ENCODE results near the gene HDAC11. TPM values are rescaled to one million over a fixed set of nuclear protein-coding genes. Genes with fewer than 3 reads are reported as not detected.

Gene HDAC11
- total RNA-seq, 1 experiment from 2014 or later: 7.0 TPM

DNA sequence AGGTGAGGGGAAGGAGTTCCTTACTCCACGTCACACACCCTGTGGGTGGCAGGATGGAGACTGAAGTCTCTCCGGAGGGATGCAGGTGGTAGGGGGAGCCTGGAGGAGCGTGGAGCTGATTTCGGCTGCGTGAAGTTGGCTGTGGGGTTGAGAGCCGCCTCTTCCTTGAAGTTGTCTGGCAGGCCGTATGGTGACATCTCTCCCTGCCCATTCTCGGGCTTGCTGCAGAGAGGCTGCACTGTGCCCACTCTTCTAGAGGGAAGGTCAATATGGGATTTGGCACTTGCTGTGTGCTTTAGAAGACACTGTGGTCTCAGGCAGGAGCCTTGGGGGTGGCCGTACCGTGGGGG, 55.4 kb downstream of the HDAC11 start:
- Histone ChIP-seq H3T11ph (ENCODE audit: low read length) (no peak overlapping the region), H3K27me3 (ENCODE audit: insufficient read depth, low read length) (no peaks in the 10 kb centered on the region), H2BK12ac (ENCODE audit: insufficient read length, low read depth, low read length) (no peak overlapping the region), H2BK5ac (ENCODE audit: insufficient read length, low read length) (no peak overlapping the region), H4K8ac (replicated peaks; ENCODE audit: insufficient read length, low read depth, low read length) (no peak overlapping the region), H4K5ac (ENCODE audit: insufficient read length, low read depth, low read length) (no peak overlapping the region), H3K4ac (ENCODE audit: low read depth, low read length) (no peak overlapping the region), H4K91ac (ENCODE audit: insufficient read length, low read depth, low read length) (no peak overlapping the region), H2AK5ac (ENCODE audit: insufficient read length, low read length) (no peak overlapping the region), H3K56ac (ENCODE audit: insufficient read length, low read depth, low read length) (no peak overlapping the region), H2BK15ac (ENCODE audit: low read depth, low read length) (no peak overlapping the region), H2AFZ (ENCODE audit: low read length) (no peak overlapping the region), H2BK20ac (ENCODE audit: low read depth, low read length, poor library complexity, severe bottlenecking) (no peak overlapping the region), H4K20me1 (ENCODE audit: control insufficient read depth, insufficient read depth, insufficient read length) (no peaks in the 10 kb centered on the region), H3K79me2 (ENCODE audit: insufficient read depth, low read length) (no peaks in the 10 kb centered on the region), H3K9ac (ENCODE audit: extremely low read depth, insufficient read length, low read length) (no peak overlapping the region), H3K23ac (ENCODE audit: insufficient read length, low read depth, low read length) (no peak overlapping the region), H3K79me1 (ENCODE audit: insufficient read depth, low read depth, low read length, poor library complexity, severe bottlenecking) (no peaks in the 10 kb centered on the region), H3K27ac (ENCODE audit: insufficient read length, low read depth, low read length) (no peak overlapping the region), H3K14ac (ENCODE audit: insufficient read depth, low read length) (no peak overlapping the region; the same call in 1 of the 2 replicates), H3K18ac (ENCODE audit: insufficient read length, low read depth, low read length) (no peak overlapping the region), H2BK120ac (ENCODE audit: low read depth, low read length, poor library complexity, severe bottlenecking) (no peak overlapping the region), H3K9me3 (ENCODE audit: control insufficient read depth, low read depth, low read length) (no peaks in the 10 kb centered on the region), H3K23me2 (ENCODE audit: insufficient read length, low read depth, low read length, poor library complexity, severe bottlenecking) (no peaks in the 10 kb centered on the region), H3K4me2 (ENCODE audit: insufficient read depth, insufficient read length, low read length) (no peak overlapping the region), H3K4me1 (ENCODE audit: insufficient read depth, low read length) (peaks cover 3% of the 10 kb centered on the region; the same call in 1 of the 2 replicates)
- DNase-seq: no peak
- TF ChIP-seq, protein P1, sequence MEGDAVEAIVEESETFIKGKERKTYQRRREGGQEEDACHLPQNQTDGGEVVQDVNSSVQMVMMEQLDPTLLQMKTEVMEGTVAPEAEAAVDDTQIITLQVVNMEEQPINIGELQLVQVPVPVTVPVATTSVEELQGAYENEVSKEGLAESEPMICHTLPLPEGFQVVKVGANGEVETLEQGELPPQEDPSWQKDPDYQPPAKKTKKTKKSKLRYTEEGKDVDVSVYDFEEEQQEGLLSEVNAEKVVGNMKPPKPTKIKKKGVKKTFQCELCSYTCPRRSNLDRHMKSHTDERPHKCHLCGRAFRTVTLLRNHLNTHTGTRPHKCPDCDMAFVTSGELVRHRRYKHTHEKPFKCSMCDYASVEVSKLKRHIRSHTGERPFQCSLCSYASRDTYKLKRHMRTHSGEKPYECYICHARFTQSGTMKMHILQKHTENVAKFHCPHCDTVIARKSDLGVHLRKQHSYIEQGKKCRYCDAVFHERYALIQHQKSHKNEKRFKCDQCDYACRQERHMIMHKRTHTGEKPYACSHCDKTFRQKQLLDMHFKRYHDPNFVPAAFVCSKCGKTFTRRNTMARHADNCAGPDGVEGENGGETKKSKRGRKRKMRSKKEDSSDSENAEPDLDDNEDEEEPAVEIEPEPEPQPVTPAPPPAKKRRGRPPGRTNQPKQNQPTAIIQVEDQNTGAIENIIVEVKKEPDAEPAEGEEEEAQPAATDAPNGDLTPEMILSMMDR (conservative IDR thresholded peaks at IDR 0.05): no peak
- H3K27me3 Mint-ChIP-seq (ENCODE audit: low read depth): peaks cover 7% of the 10 kb centered on the region
- peak overlapping the region in 1 of 3 experiments; percentile 82; a peak in 1 of 7 replicates for H3K27ac Mint-ChIP-seq
- no peaks in the 10 kb centered on the region for H3K36me3 Mint-ChIP-seq (ENCODE audit: insufficient read depth in 1 of 3, low read depth in 3 of 3)
- peaks cover 0 to 3% of the 10 kb centered on the region in 2 experiments; a peak in 2 of 5 replicates for H3K9me3 Mint-ChIP-seq
- no CpG with 5 or more reads among the region's 10 CpGs for WGBS (ENCODE audit: extremely low coverage, insufficient read length, low lambda C conversion rate)
- peaks cover 10 to 18% of the 10 kb centered on the region in 2 experiments for H3K4me1 Mint-ChIP-seq
- no peak overlapping the region for H3K4me3 Mint-ChIP-seq

All from H9 (cell line).